GM21423 (cell line): ENCODE data around the gene ASNSD1.
A peak's percentile ranks its signal among the peaks of the same experiment; 100 is the strongest.

ENCODE experiments used
- ATAC-seq: cut with Tn5 transposase; IDR thresholded peaks from one replicate; pipeline ENCODE4 v1.9.1; 2021; ENCODE audit warnings: mild to moderate bottlenecking, moderate library complexity; ENCODE audit not compliant: unreplicated experiment

Gene ASNSD1

GRCh38 chr2:189661148-189661956 is at the start of gene ASNSD1:
TSS of gene ASNSD1 (plus strand) at chr2:189661459. CDS start at chr2:189666133, 4,674 bp downstream.
- peak; percentile 94 for ATAC-seq

DNA sequence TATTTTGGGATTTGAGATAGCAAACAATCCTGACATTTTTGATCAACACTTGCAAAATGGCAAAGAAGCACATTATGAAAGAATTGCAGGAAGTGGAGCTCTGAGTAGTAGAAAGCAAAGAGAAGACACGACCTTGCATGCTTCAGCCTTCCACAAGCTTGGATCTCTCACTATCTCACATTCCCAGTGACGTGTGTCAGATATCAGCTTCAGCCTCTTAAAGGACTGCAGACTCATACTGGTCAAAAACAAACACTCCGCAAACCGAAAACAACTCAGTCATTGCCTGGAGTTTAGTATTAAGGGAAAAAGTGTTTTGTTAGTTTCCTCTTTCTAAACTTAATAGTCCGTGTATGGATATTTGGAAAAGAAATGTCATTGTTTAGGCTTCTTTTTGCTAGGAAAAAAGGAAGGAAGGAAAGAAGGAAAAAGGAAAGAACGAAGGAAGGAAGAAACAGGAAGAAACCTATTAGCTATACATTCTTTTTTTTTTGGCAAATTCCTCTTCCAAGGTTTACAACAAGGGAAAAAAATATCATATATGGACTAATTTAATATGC is 48.1 kb upstream of the ASNSD1 start:
- ATAC-seq: no peak

DNA sequence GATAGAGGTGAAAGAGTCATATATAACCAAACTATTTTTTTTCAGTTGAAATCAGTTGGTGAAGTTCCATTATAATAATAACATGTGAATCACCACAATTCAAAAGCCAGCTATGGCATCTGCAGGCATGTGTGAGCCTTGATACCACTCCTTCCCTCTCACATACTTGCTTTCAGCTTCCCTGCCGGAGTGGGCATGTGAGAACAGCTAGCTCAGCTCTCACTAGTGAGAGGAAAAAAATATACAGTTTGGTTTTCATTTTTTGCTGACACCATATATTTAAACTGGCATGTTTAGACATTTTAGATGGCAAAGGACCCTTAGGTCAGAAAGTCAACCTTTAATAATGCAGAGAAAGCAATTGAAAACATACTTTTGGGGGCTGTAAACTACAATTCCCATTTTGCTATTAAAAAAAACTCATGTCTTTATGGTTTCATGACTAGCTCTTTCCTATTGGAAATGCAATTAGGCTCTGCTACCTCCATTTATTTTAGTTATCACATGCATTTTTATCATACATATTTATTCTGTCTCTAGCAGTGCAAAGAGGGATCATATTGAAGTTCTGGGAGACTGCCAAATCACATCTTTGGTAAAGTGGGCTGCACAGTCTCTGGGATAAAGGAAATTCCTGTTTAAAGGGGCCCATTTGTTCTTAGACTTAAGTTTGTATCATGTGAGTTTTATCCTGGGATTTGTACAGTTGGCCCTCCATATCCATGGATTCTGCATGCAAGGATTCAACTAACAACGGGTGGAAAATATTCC is 47.4 kb upstream of the ASNSD1 start:
- no peak for ATAC-seq

GRCh38 chr2:189614585-189614984 is 46.7 kb upstream of the ASNSD1 start:
- no peak for ATAC-seq

DNA sequence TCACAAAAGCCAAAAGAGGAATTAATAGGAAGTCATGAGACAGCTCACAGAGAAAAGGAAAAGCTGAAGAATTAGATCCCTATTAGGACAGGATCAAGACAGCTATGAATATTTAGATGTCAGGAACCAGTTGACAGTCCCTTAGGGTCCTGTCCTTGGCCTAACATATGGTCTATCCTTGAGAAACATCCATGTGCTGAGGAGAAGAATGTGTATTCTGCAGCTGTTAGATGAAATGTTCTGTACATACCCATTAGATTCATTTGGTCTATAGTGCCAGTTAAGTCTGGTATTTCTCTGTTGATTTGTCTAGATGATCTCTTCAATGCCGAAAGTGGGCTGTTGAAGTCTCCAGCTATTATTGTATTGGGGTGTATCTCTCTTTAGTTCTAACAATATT is 43.1 kb upstream of the ASNSD1 start:
- ATAC-seq: no peak

DNA sequence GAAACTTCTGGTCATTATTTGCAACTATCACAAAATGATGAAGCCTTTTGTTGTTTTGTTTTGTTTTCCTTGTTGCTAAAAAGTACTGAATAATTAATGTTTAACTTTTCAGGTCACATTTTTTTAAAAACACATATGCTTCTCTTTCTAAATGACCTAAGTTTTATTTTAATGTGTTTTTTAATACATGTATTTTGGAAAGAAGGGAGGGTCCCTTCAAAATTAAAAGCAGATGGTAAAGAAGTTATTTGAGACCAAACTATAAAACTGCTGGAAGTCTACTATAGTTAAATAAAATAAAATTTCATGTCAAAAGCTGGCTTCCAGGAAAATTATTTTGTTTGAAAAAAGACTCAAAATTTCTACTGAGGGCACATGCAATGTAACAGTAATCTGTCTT is 39.5 kb upstream of the ASNSD1 start:
- ATAC-seq: no peak

GRCh38 chr2:189623049-189623448 is 38.2 kb upstream of the ASNSD1 start:
- no peak for ATAC-seq

DNA sequence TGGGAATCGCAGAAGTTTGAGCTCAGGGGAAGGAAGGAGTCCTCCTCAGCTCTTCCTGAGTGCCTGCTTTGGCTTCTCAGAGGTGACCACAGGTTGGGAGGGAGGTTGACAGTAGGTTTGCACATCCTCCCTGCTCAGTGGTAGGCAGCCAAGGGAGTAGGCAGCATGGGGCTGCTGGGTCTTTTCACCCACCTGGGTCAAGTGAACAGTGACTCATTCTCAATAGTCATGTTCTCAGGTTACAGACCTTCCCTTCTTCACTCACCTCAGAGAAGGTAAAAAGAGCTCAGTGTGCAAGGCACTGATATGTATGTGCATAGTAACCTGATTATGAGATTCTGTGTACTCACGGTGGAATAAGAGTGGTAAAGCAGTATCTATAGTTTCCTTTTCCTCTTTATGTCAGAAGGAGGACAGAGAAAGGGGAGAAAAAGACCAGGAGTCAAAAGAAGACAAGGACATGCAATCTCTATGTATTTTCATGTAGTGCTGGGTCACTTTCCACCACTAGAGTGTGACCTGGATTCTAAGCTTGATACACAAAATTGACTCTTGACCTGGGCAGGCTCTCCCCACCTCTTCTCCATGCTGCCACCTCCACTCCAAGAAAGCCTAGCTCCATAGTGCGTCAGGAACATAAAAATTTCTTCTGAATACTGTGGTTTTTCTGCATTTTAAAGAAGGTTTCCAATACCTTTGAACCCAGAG is 36.5 kb upstream of the ASNSD1 start:
- no peak for ATAC-seq

DNA sequence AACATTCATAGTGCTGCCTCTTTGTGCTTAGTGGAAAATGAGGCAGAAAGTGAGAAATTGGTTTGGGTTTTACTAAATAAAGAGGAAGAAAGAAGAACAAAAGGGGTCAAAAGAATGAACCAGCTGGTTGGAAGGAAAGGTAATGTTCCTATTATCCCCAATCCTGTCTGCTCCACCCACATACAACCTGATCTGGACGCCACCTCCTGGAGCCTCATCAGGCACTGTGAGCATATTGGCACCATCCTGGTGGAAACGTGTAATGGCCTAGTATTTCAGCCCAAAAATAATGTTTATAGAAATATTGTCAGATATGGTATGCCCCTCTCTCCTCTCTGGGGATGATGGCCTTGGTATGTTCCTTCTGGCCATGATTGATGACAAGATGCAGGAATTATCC is 35.6 kb upstream of the ASNSD1 start:
- ATAC-seq: no peak

DNA sequence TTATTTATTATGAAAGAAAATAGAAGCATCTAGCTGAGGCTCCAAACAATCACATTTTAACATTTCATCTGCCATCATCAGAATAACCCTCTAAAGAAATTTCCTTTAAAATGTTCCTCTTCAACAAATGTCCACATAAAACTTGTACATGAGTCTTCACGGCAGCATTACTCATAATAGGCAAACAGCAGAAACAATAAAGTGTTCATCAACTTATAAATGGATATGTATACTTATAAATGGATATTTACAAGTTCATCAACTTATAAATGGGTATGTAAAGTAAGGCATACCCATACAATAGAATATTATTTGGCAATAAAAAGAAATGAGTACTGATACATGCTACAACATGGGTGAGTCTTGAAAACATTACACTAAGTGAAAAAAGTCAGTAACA is 33.5 kb upstream of the ASNSD1 start:
- no peak for ATAC-seq

- ATAC-seq: no peak
Measured at GRCh38 chr2:189628817-189629530, 32.3 kb upstream of the ASNSD1 start.

- ATAC-seq: no peak
Measured at GRCh38 chr2:189629531-189630453, 31.5 kb upstream of the ASNSD1 start.

DNA sequence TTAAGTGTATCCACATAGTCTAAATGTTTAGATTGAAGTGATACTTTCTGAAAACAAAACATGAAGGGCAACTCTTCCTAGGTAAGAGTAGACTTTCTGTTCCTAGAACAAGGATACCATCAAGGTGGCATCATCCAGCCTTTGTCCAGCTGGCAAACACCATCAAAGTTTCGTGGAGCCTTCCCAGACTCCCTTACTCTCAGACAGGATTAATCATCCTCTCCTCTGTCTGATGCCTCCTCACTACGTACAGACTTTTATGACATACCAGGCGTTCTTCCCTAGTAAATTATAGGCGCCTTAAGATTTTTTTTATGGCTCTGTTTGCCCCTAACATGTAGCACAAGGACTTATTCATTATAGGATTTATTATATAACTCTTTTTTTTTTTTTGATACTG is 29.4 kb upstream of the ASNSD1 start:
- no peak for ATAC-seq

DNA sequence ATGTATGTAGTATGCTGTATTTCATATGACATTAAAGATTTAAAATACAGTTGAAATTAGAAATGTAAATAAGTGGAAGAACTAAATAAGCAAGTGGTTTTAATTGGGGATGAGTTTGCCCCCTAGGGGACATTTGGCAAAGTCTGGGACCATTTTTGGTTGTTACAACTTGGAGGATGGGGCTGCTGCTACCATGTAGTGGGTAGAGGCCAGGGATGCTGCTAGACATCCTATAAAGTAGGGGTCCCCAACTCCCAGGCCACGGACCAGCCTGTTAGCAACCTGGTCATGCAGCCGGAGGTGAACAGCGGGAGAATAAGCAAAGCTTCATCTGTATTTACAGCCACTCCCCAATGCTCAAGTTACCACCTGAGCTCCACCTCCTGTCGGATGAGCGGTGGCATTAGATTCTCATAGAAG is 27.9 kb upstream of the ASNSD1 start:
- ATAC-seq: no peak

GRCh38 chr2:189635353-189635752 is 25.9 kb upstream of the ASNSD1 start:
- ATAC-seq: no peak

GRCh38 chr2:189638301-189639006 is 22.8 kb upstream of the ASNSD1 start:
- no peak for ATAC-seq

DNA sequence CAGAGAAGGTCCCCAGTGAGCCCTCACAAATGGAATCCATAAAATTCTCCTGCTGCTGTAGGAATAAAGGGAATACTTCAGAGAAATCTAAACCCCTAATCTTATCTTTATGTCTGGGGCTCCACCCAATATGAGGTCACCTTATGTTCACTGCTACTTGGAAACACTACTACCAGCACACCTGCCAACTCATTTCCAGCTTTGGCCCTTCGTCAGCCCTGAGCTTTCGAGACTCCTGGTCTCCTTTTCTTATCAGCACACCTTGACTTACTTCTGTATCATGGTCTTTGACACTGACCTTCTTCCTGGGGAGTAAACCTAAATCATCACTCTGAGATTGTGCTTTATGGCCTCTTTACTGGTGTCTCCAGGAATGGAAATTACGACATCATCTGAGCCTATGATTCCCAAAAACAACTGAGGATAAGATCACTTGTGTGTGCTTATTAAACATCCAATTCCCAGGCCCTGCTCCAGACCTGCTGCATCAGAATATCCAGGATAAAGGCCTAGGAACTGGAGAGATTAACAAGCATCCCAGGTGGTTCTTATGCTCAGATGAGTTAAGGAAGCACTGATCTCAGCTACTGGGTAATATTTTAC is 22.2 kb upstream of the ASNSD1 start:
- ATAC-seq: no peak

DNA sequence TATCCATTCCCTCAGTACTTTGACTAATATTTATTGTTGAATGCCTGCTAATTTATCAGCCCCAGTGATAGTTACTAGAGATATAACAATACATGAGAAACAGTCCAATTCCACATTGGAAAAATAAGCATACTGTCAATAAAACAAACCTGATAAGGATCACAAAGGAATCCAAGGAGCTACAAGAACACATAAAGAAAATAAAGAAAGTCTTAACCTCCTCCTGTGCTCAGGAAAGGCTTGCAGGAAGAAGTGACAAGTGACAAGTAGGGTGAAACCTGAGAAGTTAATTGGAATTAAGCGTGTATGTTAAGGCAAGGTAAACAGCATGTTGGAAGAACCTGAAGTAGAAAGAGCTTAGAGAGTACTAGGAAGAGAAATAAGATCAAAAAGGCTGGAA is 20.3 kb upstream of the ASNSD1 start:
- ATAC-seq: no peak

GRCh38 chr2:189641590-189641989 is 19.7 kb upstream of the ASNSD1 start:
- no peak for ATAC-seq
